ENCODE results near the gene FHIT.

DNA sequence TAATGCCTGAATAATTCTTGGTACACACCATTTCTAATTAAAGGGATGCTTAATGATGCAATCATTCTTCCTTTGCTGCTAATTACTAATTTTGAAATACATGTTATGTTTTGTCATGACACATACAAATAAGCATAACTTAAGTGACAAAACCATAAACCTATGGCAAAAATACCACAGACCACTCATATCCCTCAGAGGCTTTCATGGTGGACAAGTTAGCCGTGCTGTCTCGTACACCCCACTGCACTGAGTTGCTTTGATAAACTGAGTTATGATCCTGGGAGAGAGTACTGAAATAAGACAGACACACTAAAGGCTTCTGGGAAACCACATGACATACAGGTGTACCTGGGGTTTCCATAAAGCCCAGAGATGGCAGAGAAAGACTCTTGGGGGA lies 913.8 kb downstream of the FHIT start:
- TF ChIP-seq POLR2A (IDR thresholded peaks at IDR 0.05; ENCODE audit: low read depth, low read length): no peak
- TF ChIP-seq, protein P1, sequence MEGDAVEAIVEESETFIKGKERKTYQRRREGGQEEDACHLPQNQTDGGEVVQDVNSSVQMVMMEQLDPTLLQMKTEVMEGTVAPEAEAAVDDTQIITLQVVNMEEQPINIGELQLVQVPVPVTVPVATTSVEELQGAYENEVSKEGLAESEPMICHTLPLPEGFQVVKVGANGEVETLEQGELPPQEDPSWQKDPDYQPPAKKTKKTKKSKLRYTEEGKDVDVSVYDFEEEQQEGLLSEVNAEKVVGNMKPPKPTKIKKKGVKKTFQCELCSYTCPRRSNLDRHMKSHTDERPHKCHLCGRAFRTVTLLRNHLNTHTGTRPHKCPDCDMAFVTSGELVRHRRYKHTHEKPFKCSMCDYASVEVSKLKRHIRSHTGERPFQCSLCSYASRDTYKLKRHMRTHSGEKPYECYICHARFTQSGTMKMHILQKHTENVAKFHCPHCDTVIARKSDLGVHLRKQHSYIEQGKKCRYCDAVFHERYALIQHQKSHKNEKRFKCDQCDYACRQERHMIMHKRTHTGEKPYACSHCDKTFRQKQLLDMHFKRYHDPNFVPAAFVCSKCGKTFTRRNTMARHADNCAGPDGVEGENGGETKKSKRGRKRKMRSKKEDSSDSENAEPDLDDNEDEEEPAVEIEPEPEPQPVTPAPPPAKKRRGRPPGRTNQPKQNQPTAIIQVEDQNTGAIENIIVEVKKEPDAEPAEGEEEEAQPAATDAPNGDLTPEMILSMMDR (conservative IDR thresholded peaks at IDR 0.05; ENCODE audit: low read depth, low read length): no peak
- TF ChIP-seq BHLHE40 (IDR thresholded peaks at IDR 0.05; ENCODE audit: low read depth, low read length): no peak
- peak; percentile 28; the same call in 1 of the 2 replicates for TF ChIP-seq CEBPB (IDR thresholded peaks at IDR 0.05; ENCODE audit: low read depth, low read length)
- no peak for TF ChIP-seq NFE2L2 (IDR thresholded peaks at IDR 0.05; ENCODE audit: low read depth, low read length)
- no peak for TF ChIP-seq MAZ (IDR thresholded peaks at IDR 0.05; ENCODE audit: borderline replicate concordance, low read depth, low read length)
- TF ChIP-seq MXI1 (IDR thresholded peaks at IDR 0.05; ENCODE audit: borderline replicate concordance, low read depth, low read length): no peak
- TF ChIP-seq, protein P2, sequence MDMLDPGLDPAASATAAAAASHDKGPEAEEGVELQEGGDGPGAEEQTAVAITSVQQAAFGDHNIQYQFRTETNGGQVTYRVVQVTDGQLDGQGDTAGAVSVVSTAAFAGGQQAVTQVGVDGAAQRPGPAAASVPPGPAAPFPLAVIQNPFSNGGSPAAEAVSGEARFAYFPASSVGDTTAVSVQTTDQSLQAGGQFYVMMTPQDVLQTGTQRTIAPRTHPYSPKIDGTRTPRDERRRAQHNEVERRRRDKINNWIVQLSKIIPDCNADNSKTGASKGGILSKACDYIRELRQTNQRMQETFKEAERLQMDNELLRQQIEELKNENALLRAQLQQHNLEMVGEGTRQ (IDR thresholded peaks at IDR 0.05; ENCODE audit: low read depth, low read length): no peak
- no peak for TF ChIP-seq FOS (IDR thresholded peaks at IDR 0.05; ENCODE audit: low read depth, low read length)
- TF ChIP-seq, protein P3, sequence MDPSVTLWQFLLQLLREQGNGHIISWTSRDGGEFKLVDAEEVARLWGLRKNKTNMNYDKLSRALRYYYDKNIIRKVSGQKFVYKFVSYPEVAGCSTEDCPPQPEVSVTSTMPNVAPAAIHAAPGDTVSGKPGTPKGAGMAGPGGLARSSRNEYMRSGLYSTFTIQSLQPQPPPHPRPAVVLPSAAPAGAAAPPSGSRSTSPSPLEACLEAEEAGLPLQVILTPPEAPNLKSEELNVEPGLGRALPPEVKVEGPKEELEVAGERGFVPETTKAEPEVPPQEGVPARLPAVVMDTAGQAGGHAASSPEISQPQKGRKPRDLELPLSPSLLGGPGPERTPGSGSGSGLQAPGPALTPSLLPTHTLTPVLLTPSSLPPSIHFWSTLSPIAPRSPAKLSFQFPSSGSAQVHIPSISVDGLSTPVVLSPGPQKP (IDR thresholded peaks at IDR 0.05; ENCODE audit: borderline replicate concordance, low read depth, low read length): no peak
